ENCODE data around the gene AOC2.
"Not testable (repeated sequence)": the region's sequence is repeated elsewhere in the genome, so short reads cannot be mapped to it uniquely, and the experiment has no call there.

The AOC2 gene

DNA sequence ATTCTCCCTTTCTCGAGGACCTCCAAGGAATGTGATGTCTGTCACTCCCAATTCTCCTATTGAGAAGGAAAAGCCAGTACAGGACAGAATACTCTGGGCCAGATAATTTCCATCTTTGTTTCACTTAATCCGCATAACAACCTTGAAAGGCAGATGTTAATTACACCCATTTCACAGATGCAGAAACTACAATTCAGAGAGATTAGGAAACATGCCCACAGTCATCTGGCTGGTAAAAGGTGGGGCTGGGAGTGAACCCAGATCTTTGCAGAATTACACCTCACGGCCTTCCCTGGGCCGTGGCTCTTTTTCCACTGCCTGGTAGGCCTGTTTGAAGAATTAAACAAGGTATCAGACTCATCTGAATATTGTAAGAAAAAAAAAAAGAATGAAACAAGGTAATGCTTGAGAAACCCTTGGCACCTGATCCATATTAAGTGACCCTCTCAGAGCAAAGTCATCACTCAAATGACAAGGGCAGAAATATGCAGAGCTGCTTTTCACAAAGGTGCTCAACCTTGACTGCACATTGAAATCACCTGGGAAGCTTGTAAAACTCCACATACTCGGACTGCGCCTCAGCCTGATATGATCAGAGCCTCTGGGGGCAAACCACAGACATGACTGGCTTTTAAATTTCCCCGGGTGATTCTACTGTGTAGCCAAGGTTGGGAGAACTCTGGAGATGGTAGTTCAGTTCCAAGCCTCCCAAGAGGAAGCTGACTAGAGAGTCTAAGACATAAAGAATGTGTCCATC, 39.6 kb downstream of the AOC2 start:
- Histone ChIP-seq H3K27me3 (ENCODE audit: insufficient read depth, low read length) (peaks cover 4% of the 10 kb centered on the region; the same call in 1 of the 2 replicates), H3K36me3 (ENCODE audit: insufficient read depth, low read length) (no peaks in the 10 kb centered on the region), H3K9me3 (ENCODE audit: low read length) (no peaks in the 10 kb centered on the region), H3K4me3 (ENCODE audit: low read depth, low read length, poor library complexity, severe bottlenecking) (no peak overlapping the region), H3K79me2 (ENCODE audit: insufficient read depth, low read length) (no peaks in the 10 kb centered on the region), H2AFZ (ENCODE audit: low read length) (no peak overlapping the region), H3K9me2 (ENCODE audit: low read depth, low read length) (no peaks in the 10 kb centered on the region), H3K4me1 (ENCODE audit: insufficient read depth, low read length, severe bottlenecking) (no peaks in the 10 kb centered on the region), H3K9ac (ENCODE audit: low read length) (no peak overlapping the region), H3F3A (ENCODE audit: insufficient read depth, low read length) (no peaks in the 10 kb centered on the region), H3K4me2 (ENCODE audit: low read length) (no peak overlapping the region), H3K27ac (ENCODE audit: low read depth, low read length, poor library complexity, severe bottlenecking) (no peak overlapping the region), H4K20me1 (ENCODE audit: insufficient read depth, low read length) (no peaks in the 10 kb centered on the region)
- TF ChIP-seq, protein P1, sequence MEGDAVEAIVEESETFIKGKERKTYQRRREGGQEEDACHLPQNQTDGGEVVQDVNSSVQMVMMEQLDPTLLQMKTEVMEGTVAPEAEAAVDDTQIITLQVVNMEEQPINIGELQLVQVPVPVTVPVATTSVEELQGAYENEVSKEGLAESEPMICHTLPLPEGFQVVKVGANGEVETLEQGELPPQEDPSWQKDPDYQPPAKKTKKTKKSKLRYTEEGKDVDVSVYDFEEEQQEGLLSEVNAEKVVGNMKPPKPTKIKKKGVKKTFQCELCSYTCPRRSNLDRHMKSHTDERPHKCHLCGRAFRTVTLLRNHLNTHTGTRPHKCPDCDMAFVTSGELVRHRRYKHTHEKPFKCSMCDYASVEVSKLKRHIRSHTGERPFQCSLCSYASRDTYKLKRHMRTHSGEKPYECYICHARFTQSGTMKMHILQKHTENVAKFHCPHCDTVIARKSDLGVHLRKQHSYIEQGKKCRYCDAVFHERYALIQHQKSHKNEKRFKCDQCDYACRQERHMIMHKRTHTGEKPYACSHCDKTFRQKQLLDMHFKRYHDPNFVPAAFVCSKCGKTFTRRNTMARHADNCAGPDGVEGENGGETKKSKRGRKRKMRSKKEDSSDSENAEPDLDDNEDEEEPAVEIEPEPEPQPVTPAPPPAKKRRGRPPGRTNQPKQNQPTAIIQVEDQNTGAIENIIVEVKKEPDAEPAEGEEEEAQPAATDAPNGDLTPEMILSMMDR (IDR thresholded peaks at IDR 0.05; ENCODE audit: low read length) = no peak
- no peak for TF ChIP-seq EZH2 (IDR thresholded peaks at IDR 0.05; ENCODE audit: borderline replicate concordance, low read length)

GRCh38 chr17:42885806-42886205, 41.4 kb downstream of the AOC2 start:
- H3K4me2 ChIP-seq (ENCODE audit: low read length) = not testable (repeated sequence)

GRCh38 chr17:42886283-42887176, 42.1 kb downstream of the AOC2 start:
- no peaks in the 10 kb centered on the region for H3K9me2 ChIP-seq (ENCODE audit: low read depth, low read length)
- no peak for TF ChIP-seq EZH2 (IDR thresholded peaks at IDR 0.05; ENCODE audit: borderline replicate concordance, low read length)

More at GRCh38 chr17:42885806-42886205, 41.4 kb downstream of the AOC2 start:
- H3K9ac ChIP-seq (ENCODE audit: low read length); H3K9me2 ChIP-seq (ENCODE audit: low read depth, low read length); H3K36me3 ChIP-seq (ENCODE audit: insufficient read depth, low read length); H4K20me1 ChIP-seq (ENCODE audit: insufficient read depth, low read length); H3K27ac ChIP-seq (ENCODE audit: low read depth, low read length, poor library complexity, severe bottlenecking); H2AFZ ChIP-seq (ENCODE audit: low read length); H3F3A ChIP-seq (ENCODE audit: insufficient read depth, low read length); H3K27me3 ChIP-seq (ENCODE audit: insufficient read depth, low read length); H3K4me1 ChIP-seq (ENCODE audit: insufficient read depth, low read length, severe bottlenecking); H3K4me3 ChIP-seq (ENCODE audit: low read depth, low read length, poor library complexity, severe bottlenecking); H3K79me2 ChIP-seq (ENCODE audit: insufficient read depth, low read length); H3K9me3 ChIP-seq (ENCODE audit: low read length): not testable (repeated sequence)

DNA sequence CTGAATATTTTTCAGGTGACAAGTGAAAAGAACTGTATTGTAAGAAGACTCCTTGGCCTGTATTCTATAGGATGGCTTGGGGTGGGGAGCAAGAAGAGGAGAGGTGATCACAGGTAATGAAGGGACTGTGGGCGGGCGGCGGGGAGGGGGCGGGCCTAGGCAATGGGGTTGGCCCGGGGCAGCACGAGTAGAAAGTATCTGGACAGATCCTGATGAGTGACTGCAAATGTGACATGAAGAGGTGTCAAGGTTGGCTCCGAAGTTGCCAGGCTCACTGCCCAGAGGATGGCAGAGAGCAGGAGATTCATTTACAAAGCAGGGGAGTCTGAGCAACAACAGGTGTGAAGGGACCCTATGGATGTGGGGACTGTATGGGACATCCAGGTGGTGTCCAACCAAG, 45.4 kb downstream of the AOC2 start:
- peaks cover 3% of the 10 kb centered on the region; the same call in 1 of the 2 replicates for H3K27me3 ChIP-seq (ENCODE audit: insufficient read depth, low read length)
- no peak for TF ChIP-seq EZH2 (IDR thresholded peaks at IDR 0.05; ENCODE audit: borderline replicate concordance, low read length)
- TF ChIP-seq, protein P1 (IDR thresholded peaks at IDR 0.05; ENCODE audit: low read length) = no peak
- no peak overlapping the region for H3K4me2 ChIP-seq (ENCODE audit: low read length)
- no peaks in the 10 kb centered on the region for H3K79me2 ChIP-seq (ENCODE audit: insufficient read depth, low read length)
- no peak overlapping the region for H3K27ac ChIP-seq (ENCODE audit: low read depth, low read length, poor library complexity, severe bottlenecking)
- no peaks in the 10 kb centered on the region for H3K9me2 ChIP-seq (ENCODE audit: low read depth, low read length)
- H3K4me3 ChIP-seq (ENCODE audit: low read depth, low read length, poor library complexity, severe bottlenecking) = no peak overlapping the region
- no peaks in the 10 kb centered on the region for H3K9me3 ChIP-seq (ENCODE audit: low read length)
- no peaks in the 10 kb centered on the region for H3K4me1 ChIP-seq (ENCODE audit: insufficient read depth, low read length, severe bottlenecking)
- H2AFZ ChIP-seq (ENCODE audit: low read length) = no peak overlapping the region
- H4K20me1 ChIP-seq (ENCODE audit: insufficient read depth, low read length) = no peaks in the 10 kb centered on the region
- no peaks in the 10 kb centered on the region for H3K36me3 ChIP-seq (ENCODE audit: insufficient read depth, low read length)
- H3F3A ChIP-seq (ENCODE audit: insufficient read depth, low read length) = no peaks in the 10 kb centered on the region
- H3K9ac ChIP-seq (ENCODE audit: low read length) = no peak overlapping the region

More at GRCh38 chr17:42886283-42887176, 42.1 kb downstream of the AOC2 start:
- Histone ChIP-seq H3K27me3 (ENCODE audit: insufficient read depth, low read length) (peaks cover 7% of the 10 kb centered on the region; the same call in 1 of the 2 replicates), H3K9ac (ENCODE audit: low read length) (no peak overlapping the region), H3K4me3 (ENCODE audit: low read depth, low read length, poor library complexity, severe bottlenecking) (no peak overlapping the region), H3K36me3 (ENCODE audit: insufficient read depth, low read length) (no peaks in the 10 kb centered on the region), H3K9me3 (ENCODE audit: low read length) (no peaks in the 10 kb centered on the region), H3F3A (ENCODE audit: insufficient read depth, low read length) (no peaks in the 10 kb centered on the region), H4K20me1 (ENCODE audit: insufficient read depth, low read length) (no peaks in the 10 kb centered on the region), H2AFZ (ENCODE audit: low read length) (no peak overlapping the region), H3K4me1 (ENCODE audit: insufficient read depth, low read length, severe bottlenecking) (no peaks in the 10 kb centered on the region), H3K79me2 (ENCODE audit: insufficient read depth, low read length) (no peaks in the 10 kb centered on the region), H3K4me2 (ENCODE audit: low read length) (no peak overlapping the region), H3K27ac (ENCODE audit: low read depth, low read length, poor library complexity, severe bottlenecking) (no peak overlapping the region)

Measured in OCI-LY1 (cell line).